Testis (tissue), 2 donors: Measurements from ENCODE around the gene ESR1.

ENCODE experiments used
- POLR2A ChIP-seq: fragments of 450-650 bp; IDR thresholded peaks from one replicate; pipeline ENCODE4 v1.6.1; 2017; ENCODE audit warnings: antibody characterized with exemption, mild to moderate bottlenecking, moderate library complexity
- TF ChIP-seq, protein P1 (sequence below), 3 experiments: fragments of 450-650 bp in 2 of 3; fragments of 200-600 bp in 1 of 3; sonication (generic) in 1 of 3; IDR thresholded peaks; one replicate each; pipeline ENCODE4 v1.5.1; 2016 to 2019; ENCODE audit warnings: antibody characterized with exemption in 3 of 3, mild to moderate bottlenecking in 2 of 3, moderate library complexity in 1 of 3

DNA sequence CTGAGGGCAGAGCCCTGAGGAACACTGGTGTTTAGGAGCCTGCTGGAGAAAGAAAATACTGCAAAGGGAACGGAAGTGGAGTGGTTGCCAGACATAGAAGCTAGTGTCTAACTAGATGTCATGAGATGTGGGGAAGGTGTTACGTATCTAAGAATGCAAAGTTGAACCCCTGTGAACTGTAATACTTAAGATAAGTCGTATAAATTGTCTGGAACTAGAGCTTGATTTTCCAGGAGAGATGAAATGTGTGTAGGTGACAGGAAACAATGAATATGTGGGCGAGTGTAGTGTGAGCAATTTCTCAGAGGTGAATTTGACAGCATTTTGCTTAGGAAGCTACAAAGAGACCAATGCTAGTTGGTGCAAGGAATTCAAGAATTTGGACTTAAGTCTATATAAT lies 27.9 kb downstream of the ESR1 start:
- TF ChIP-seq, protein P1, sequence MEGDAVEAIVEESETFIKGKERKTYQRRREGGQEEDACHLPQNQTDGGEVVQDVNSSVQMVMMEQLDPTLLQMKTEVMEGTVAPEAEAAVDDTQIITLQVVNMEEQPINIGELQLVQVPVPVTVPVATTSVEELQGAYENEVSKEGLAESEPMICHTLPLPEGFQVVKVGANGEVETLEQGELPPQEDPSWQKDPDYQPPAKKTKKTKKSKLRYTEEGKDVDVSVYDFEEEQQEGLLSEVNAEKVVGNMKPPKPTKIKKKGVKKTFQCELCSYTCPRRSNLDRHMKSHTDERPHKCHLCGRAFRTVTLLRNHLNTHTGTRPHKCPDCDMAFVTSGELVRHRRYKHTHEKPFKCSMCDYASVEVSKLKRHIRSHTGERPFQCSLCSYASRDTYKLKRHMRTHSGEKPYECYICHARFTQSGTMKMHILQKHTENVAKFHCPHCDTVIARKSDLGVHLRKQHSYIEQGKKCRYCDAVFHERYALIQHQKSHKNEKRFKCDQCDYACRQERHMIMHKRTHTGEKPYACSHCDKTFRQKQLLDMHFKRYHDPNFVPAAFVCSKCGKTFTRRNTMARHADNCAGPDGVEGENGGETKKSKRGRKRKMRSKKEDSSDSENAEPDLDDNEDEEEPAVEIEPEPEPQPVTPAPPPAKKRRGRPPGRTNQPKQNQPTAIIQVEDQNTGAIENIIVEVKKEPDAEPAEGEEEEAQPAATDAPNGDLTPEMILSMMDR (IDR thresholded peaks at IDR 0.05): no peak
- no peak for TF ChIP-seq POLR2A
